Ishikawa (cell line): Measurements from ENCODE around the gene INHBB.

ENCODE experiments used
- CEBPB ChIP-seq: IDR thresholded peaks from 2 replicates; pipeline ENCODE4 v1.6.1; 2012
- CREB1 ChIP-seq: IDR thresholded peaks from 2 replicates; pipeline ENCODE4 v1.6.1; 2012; ENCODE audit warnings: low read depth
- EGR1 ChIP-seq: IDR thresholded peaks from 2 replicates; pipeline ENCODE4 v1.6.1; 2012
- EP300 ChIP-seq: IDR thresholded peaks from 2 replicates; pipeline ENCODE4 v1.6.1; 2012; ENCODE audit warnings: borderline replicate concordance
- FOXM1 ChIP-seq: IDR thresholded peaks from 2 replicates; pipeline ENCODE4 v1.6.1; 2012; ENCODE audit warnings: low read depth, borderline replicate concordance
- NFIC ChIP-seq: IDR thresholded peaks from 2 replicates; pipeline ENCODE4 v1.6.1; 2012
- RAD21 ChIP-seq: IDR thresholded peaks from 2 replicates; pipeline ENCODE4 v1.6.1; 2012; ENCODE audit warnings: low read depth
- REST ChIP-seq: IDR thresholded peaks from 2 replicates; pipeline ENCODE4 v1.6.1; 2012; ENCODE audit warnings: low read depth, mild to moderate bottlenecking
- TAF1 ChIP-seq: IDR thresholded peaks from 2 replicates; pipeline ENCODE4 v1.6.1; 2012; ENCODE audit warnings: low read depth, mild to moderate bottlenecking
- TCF12 ChIP-seq: IDR thresholded peaks from 2 replicates; pipeline ENCODE4 v1.6.1; 2012; ENCODE audit warnings: low read depth
- TEAD4 ChIP-seq: IDR thresholded peaks from 2 replicates; pipeline ENCODE4 v1.6.1; 2012
- YY1 ChIP-seq: IDR thresholded peaks from 2 replicates; pipeline ENCODE4 v1.6.1; 2012; ENCODE audit warnings: low read depth
- ZBTB7A ChIP-seq: IDR thresholded peaks from 2 replicates; pipeline ENCODE4 v1.6.1; 2012; ENCODE audit warnings: low read depth
- TF ChIP-seq, protein P1 (sequence below): IDR thresholded peaks from 2 replicates; pipeline ENCODE4 v1.6.1; 2012
- TF ChIP-seq, protein P2 (sequence below): IDR thresholded peaks from 2 replicates; pipeline ENCODE4 v1.6.1; 2012

INHBB gene

DNA sequence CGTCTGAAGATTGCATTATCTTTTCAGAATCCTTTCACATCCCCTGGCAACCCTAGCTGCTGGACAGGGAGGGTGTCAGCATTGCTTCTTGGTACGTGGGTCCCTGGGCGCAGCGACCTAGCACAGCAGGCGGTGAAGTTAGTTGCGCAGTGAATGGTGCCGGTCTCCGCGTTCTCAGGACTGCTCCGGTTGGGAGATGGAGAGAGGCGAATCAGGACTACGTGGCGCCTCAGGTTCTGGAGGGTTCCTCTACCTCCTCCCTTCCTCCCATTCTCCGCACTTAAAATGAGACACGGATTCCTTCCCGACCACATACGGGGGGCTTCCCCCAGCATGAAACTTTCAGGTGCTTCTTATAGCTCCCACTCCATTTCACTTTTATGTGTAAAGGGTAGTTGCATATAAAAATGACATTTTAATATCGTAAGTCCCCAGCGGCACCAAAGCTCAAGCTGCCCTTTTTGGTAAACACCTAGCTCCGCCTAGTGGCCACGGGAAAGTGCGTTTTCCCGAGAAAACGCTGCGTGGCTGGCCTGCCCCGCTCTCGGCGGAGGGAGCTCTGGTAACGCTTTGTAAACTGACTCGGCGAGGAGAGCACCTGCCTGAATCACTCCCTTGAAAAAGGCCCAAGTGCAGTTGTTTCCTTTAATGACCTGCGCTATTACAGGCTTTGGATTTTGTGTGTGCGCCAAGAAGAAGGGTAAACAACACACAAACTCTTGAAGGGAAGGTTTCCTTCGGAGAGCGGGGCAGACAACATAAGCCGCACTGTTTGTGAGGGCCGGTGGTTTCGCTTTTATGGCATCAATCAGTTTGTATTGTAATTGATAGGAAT is 32.9 kb upstream of the INHBB start:
- TF ChIP-seq ZBTB7A, result no peak
- TF ChIP-seq, protein P1, sequence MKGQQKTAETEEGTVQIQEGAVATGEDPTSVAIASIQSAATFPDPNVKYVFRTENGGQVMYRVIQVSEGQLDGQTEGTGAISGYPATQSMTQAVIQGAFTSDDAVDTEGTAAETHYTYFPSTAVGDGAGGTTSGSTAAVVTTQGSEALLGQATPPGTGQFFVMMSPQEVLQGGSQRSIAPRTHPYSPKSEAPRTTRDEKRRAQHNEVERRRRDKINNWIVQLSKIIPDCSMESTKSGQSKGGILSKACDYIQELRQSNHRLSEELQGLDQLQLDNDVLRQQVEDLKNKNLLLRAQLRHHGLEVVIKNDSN, result no peak
- TF ChIP-seq TCF12, result no peak
- TF ChIP-seq YY1, result no peak
- peak; percentile 96 for TF ChIP-seq RAD21
- TF ChIP-seq CREB1, result no peak
- no peak for TF ChIP-seq NFIC
- TF ChIP-seq TAF1, result no peak
- no peak; the same call in 1 of the 2 replicates for TF ChIP-seq FOXM1
- TF ChIP-seq, protein P2, sequence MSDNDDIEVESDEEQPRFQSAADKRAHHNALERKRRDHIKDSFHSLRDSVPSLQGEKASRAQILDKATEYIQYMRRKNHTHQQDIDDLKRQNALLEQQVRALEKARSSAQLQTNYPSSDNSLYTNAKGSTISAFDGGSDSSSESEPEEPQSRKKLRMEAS, result peak; percentile 48; the same call in 1 of the 2 replicates
- no peak for TF ChIP-seq EGR1
- TF ChIP-seq EP300, result no peak
- TF ChIP-seq REST, result no peak

GRCh38 chr2:120313695-120314615 is 32.0 kb upstream of the INHBB start:
- TF ChIP-seq TAF1, result no peak
- TF ChIP-seq EGR1, result no peak
- no peak for TF ChIP-seq ZBTB7A
- no peak for TF ChIP-seq NFIC
- no peak for TF ChIP-seq FOXM1
- TF ChIP-seq CEBPB, result no peak
- TF ChIP-seq TEAD4, result no peak
- no peak for TF ChIP-seq RAD21
- TF ChIP-seq, protein P1, result no peak
- no peak for TF ChIP-seq EP300
- TF ChIP-seq TCF12, result no peak
- no peak for TF ChIP-seq REST
- no peak for TF ChIP-seq YY1
- TF ChIP-seq CREB1, result no peak
- TF ChIP-seq, protein P2, result no peak

DNA sequence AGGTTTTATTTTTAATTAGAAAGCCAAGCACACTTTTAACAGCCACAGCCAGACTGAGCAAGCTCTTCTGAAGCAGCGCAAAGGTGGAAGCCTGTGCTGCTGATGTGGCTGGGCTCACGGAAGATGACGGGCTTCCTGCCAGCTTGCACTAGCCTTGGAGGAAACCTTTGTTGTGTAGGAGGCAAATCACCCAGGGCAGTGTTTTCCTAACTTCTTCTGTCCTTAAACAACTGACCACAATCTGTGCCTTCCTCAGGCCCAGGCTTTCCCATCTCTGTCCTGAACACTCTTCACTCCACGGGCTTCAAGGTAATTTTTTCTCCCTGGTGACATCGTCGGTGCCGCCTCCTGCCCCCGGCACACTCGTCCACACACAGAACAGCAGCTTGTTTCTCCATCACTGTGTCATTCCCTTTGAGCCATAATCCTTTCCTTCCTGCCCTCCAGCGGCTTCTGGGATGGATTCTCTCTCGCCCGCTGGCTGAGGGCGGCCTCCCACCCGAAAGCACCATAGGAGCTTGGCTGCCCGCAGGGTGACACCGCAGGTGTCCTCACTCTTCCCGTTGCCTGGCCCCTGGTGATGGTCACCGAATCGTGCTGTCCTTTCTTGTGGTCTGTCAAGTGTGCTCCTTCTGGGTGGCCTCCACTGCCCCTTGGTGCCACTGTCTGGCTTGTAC is 31.1 kb upstream of the INHBB start:
- TF ChIP-seq TEAD4, result no peak
- TF ChIP-seq, protein P2, result no peak
- TF ChIP-seq YY1, result no peak
- TF ChIP-seq REST, result no peak
- TF ChIP-seq FOXM1, result no peak
- TF ChIP-seq TAF1, result no peak
- TF ChIP-seq CREB1, result no peak
- TF ChIP-seq RAD21, result no peak
- no peak for TF ChIP-seq CEBPB
- TF ChIP-seq, protein P1, result no peak
- TF ChIP-seq EP300, result no peak
- no peak for TF ChIP-seq TCF12
- TF ChIP-seq ZBTB7A, result no peak
- no peak for TF ChIP-seq NFIC
- TF ChIP-seq EGR1, result no peak
